ENCODE measurements around the gene TMEM94. TPM values are rescaled to one million over a fixed set of nuclear protein-coding genes. Genes with fewer than 3 reads are reported as not detected.

TMEM94 gene
- total and polyA plus RNA-seq, 3 donors from 2014 or later, result 128 to 171 (median 151) TPM

DNA sequence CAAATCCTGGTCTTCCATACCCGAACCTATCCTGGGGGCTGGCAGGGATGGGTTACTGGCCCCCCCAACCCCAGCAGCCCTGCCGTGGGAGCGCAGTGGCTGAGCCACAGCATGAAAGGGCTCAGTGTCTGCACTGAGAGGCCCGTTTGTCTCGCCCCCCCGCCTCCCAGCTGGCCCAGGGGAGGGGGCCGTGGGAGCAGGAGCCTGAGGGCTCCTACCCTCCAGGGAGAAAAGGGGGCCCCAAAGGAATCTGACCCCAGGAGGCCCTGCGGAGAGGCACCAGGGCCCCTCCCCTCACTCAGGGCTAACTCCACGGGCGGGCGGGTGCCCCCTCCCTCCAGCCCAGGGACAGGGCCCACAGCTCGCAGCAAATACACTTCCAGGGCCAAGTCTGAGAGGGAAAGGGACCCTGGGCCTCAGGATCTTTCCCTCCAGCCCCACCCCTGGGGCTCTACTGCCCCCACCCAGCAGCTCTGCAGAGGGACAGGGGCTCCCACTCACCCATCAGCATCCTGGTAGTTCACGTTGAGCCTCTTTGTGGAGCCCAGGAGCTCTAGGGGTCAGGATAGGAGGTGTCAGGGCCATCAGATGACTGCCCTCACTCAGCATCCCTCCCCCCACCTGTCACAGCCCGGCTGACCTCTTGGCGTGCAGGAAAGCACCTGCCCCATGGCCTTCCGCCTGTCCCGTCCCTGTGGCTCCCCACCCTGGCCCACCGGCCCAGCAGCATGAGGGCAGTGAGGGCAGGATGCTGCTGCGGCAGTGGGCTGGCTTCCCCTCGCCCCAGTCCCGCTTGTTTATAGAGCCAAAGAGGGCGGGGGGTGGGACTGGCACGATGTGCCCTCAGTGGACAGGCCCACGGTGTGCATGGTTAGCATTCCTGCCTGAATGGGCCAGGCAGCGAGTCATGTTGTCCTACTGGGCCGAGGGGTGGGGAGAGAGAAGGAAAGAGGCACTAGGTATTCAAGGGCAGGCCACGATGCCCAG, 51.6 kb downstream of the TMEM94 start:
- intact Hi-C loops (cut with DNase I; ENCODE audit: low total_unique reads), result no loop called here
- no peaks in the 10 kb centered on the region for H3K36me3 ChIP-seq (ENCODE audit: low read depth, missing control alignments)
- H3K27ac ChIP-seq, result no peak overlapping the region

DNA sequence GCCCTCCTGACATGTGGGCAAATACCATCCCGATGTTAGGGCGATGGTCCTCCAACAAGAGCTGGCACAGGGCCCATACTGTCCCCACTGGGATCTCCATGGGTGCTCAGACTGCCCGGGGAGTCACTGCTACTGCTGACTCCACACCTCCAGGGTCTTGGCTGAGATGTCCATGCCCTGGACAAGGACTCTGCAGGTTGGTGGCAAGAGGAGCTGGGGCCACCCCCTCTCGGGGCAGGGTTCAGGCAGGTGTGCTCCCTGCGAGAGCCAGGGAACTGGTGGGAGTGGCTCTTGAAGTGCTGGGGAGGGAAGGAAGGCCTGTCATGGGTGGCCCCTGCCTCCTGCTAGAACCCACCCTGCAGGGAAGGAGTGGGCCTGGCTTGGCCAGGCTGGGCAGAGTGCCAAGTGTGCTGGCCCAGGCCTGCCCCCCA, 52.5 kb downstream of the TMEM94 start:
- no peak for TF ChIP-seq POLR2A (IDR thresholded peaks at IDR 0.05)
- TF ChIP-seq, protein P1, sequence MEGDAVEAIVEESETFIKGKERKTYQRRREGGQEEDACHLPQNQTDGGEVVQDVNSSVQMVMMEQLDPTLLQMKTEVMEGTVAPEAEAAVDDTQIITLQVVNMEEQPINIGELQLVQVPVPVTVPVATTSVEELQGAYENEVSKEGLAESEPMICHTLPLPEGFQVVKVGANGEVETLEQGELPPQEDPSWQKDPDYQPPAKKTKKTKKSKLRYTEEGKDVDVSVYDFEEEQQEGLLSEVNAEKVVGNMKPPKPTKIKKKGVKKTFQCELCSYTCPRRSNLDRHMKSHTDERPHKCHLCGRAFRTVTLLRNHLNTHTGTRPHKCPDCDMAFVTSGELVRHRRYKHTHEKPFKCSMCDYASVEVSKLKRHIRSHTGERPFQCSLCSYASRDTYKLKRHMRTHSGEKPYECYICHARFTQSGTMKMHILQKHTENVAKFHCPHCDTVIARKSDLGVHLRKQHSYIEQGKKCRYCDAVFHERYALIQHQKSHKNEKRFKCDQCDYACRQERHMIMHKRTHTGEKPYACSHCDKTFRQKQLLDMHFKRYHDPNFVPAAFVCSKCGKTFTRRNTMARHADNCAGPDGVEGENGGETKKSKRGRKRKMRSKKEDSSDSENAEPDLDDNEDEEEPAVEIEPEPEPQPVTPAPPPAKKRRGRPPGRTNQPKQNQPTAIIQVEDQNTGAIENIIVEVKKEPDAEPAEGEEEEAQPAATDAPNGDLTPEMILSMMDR (IDR thresholded peaks at IDR 0.05), result no peak

More for the DNA sequence above, 51.6 kb downstream of the TMEM94 start:
- 73 to 74% methylated on average over 14 to 19 of the region's 27 CpGs for WGBS, 2 donors
- TF ChIP-seq POLR2A (IDR thresholded peaks at IDR 0.05), result no peak
- TF ChIP-seq, protein P1 (IDR thresholded peaks at IDR 0.05), result no peak
- Histone ChIP-seq H3K9me3 (no peaks in the 10 kb centered on the region), H3K27me3 (no peaks in the 10 kb centered on the region), H3K4me1 (no peaks in the 10 kb centered on the region), H3K4me3 (no peak overlapping the region)
- no peak for DNase-seq

DNA sequence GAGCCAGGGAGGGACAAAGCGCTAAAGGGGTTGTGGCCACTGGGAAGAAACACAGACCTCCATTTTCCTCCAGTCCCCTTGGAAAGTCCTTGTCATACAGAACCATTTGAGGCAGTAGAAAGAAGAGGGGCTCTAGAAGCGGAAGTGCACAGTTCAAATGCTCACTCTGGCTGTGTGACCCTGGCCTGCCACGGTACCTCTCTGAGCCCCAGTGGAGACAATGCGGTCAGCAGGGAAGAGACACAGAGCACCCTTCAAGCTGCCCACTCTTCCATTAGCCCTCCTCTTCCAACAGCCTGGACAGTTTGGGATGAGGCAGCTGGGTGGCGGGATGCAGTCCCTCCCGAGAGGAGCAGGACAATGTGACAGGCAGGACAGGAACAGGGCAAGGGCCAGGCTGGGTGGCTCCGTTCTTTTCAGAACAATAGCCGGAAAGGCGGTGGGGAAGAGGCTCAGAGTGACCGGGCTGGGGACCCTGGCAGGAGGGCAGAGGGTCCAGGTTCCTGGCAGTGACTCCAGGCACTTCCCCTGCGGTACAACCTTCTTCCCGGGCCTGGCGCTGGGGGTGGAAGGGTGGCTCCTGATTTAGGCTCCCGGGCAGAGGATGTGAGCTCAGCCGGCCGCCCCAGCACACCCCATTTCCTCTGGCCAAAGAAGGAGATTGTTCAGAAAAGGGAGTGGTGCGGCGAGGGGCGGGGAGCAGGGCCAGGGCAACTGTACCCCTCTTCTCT, 53.3 kb downstream of the TMEM94 start:
- Histone ChIP-seq H3K4me3 (no peak overlapping the region), H3K9me3 (no peaks in the 10 kb centered on the region), H3K27ac (peak overlapping the region in 1 of 2 donors; percentile 25), H3K36me3 (ENCODE audit: low read depth, missing control alignments) (no peaks in the 10 kb centered on the region), H3K27me3 (no peaks in the 10 kb centered on the region), H3K4me1 (peaks cover 14% of the 10 kb centered on the region)
- DNase-seq, result no peak
- TF ChIP-seq, protein P1 (IDR thresholded peaks at IDR 0.05), result no peak
- TF ChIP-seq POLR2A (IDR thresholded peaks at IDR 0.05), result no peak
- 75 to 81% methylated on average over 15 to 19 of the region's 19 CpGs for whole genome bisulfite sequencing, 2 donors
- intact Hi-C loops (cut with DNase I; ENCODE audit: low total_unique reads), result loop anchor here (5.0 kb wide), 1 partner anchor 82 kb away; no protein-coding TSS in a partner anchor

More for the DNA sequence above, 52.5 kb downstream of the TMEM94 start:
- H3K9me3 ChIP-seq, result no peaks in the 10 kb centered on the region
- no peaks in the 10 kb centered on the region for H3K27me3 ChIP-seq
- no peak overlapping the region for H3K4me3 ChIP-seq
- 75% methylated on average over 5 of the region's 5 CpGs; no CpG with 5 or more reads in 1 of the 2 donors for WGBS, 2 donors
- no peak for DNase-seq
- peaks cover 6% of the 10 kb centered on the region for H3K4me1 ChIP-seq
- no peaks in the 10 kb centered on the region for H3K36me3 ChIP-seq (ENCODE audit: low read depth, missing control alignments)
- H3K27ac ChIP-seq, result peak overlapping the region in 1 of 2 donors; percentile 2
- intact Hi-C loops (cut with DNase I; ENCODE audit: low total_unique reads), result no loop called here

DNA sequence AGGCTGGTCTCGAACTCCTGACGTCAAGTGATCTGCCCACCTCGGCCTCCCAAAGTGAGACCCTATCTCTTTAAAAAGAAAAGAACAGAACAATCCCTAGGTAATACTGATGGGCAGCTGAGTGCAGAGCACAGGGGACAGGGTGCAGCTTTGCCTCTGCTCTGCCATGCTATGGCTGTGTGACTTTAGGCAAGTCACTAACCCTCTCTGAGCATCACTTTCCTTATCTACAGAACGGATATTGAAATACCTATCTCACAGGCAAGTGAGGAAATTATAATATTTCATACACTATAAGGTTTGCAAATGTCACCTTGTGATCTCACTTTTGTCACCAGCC, 54.8 kb downstream of the TMEM94 start:
- Histone ChIP-seq H3K36me3 (ENCODE audit: low read depth, missing control alignments) (no peaks in the 10 kb centered on the region), H3K27ac (no peak overlapping the region), H3K4me3 (no peak overlapping the region), H3K9me3 (no peaks in the 10 kb centered on the region), H3K4me1 (peaks cover 18% of the 10 kb centered on the region), H3K27me3 (no peaks in the 10 kb centered on the region)
- WGBS, 2 donors, result 84 to 93% methylated on average over 4 of the region's 4 CpGs
- intact Hi-C loops (cut with DNase I; ENCODE audit: low total_unique reads), result loop anchor here (5.0 kb wide), 1 partner anchor 84 kb away; no protein-coding TSS in a partner anchor
- no peak for DNase-seq
- TF ChIP-seq, protein P1 (IDR thresholded peaks at IDR 0.05), result no peak
- TF ChIP-seq POLR2A (IDR thresholded peaks at IDR 0.05), result no peak

Data from testis (tissue), 3 donors.